Stimulated activated CD4-positive, alpha-beta T cell treated with anti-CD3 and anti-CD28 coated beads, Interleukin-12 subunit alpha, Interleukin-12 subunit beta, amount 100 ng/mL, for 4 hours (primary cell): Measurements from ENCODE around the gene SLC16A1.
A peak's percentile ranks its signal among the peaks of the same experiment; 100 is the strongest.
"Not testable (repeated sequence)": the region's sequence is repeated elsewhere in the genome, so short reads cannot be mapped to it uniquely, and the experiment has no call there.

ENCODE experiments used
- DNase-seq: peaks from one replicate; pipeline ENCODE4 v3.0.0-alpha.2; 2020

SLC16A1 gene

DNA sequence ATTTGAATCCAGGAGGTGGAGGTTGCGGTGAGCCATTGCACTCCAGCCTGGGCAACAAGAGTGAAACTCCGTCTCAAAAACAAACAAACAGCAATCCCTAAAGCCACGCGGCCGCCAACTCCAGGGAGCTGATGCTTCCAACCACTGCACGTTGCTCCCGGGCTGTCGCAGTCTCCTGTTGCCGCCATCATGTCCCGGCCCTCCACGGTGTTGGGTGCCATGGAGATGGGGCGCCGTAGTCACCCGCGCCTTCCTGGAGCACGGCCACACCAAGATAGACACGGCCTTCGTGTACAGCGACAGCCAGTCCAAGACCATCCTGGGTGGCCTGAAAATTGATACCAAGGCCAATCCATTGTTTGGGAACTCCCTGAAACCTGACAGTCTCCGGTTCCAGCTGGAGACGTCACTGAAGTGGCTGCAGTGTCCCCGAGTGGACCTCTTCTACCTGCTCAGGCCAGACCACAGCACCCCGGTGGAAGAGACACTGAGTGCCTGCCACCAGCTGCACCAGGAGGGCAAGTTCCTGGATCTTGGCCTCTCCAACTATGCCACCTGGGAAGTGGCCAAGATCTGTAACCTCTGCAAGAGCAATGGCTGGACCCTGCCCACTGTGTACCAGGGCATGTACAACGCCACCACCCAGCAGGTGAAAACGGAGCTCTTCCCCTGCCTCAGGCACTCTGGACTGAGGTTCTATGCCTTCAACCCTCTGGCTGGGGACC is 32.6 kb downstream of the SLC16A1 start:
- DNase-seq, result no peak

DNA sequence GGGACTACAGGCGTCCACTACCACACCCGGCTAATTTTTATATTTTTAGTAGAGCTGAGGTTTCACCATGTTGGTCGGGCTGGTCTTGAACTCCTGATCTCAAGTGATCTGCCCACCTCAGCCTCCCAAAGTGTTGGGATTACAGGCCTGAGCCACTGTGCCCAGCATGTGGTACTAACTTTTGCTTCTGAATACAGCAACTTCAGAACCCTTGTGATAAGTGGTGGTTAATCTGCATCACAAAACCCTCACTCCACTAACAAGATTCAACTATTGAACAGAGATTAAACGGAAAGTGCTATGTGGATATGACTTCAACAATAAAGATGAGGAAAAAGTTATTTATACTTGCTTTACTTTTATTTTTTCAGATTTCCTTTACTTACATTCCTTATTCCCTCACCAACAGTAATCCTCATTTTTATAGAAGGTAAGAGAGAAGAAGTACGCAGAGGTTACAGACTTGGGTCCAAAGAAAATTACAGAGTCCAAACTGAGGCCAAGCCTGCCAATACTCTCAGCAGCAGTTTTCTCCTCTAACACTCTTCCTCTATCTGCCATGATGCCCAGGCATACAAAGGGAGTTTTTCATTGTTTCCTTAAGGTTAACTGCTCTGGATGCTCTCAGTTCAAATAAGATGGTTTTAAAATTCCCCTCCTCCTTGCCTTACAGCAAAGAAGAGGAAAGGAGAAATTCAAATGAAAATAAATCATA is 44.3 kb downstream of the SLC16A1 start:
- DNase-seq, result no peak

DNA sequence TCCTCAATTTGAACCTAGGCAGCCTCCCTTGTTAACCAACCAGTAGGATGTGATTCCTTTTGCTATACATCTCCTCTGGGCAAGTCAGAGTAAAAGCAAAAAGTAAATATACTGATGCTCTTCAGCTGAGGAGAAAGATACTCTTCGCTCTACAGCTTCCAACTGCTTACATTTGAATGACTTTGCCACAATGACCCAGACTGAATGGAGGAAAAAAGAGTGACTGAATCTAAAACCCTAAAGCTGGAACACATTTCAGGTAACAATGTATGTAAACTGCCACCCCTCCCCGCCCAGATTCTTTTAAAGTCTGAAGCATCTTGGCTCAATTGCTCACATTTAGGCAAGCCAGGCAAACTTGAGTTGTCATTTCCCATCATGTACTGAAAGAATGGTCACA is 46.1 kb downstream of the SLC16A1 start:
- no peak for DNase-seq

DNA sequence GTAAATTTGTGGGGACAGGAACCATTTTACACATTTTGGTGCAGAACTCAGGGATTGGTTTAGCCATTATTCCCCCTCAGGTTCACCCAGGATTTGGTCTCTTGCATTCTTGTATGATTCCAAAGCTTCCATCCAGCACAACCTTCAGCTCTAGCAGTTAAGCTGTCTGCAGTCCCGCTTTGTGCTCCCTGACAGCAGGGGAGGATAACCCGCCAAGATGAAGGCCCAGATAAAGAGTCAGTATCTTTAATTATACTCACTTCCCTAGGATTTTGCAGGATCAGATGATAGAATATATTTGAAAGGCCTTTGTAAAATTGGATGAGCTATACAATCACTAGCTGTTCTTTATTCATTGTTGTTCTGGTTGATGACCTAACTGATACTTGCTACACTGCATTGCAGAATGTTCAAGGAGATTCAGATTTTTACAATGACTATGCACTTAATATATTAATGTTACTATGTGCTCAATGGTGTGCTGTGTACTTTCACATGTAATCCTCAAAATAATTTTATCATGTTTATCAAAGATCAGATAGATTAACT is 49.8 kb downstream of the SLC16A1 start:
- no peak for DNase-seq

DNA sequence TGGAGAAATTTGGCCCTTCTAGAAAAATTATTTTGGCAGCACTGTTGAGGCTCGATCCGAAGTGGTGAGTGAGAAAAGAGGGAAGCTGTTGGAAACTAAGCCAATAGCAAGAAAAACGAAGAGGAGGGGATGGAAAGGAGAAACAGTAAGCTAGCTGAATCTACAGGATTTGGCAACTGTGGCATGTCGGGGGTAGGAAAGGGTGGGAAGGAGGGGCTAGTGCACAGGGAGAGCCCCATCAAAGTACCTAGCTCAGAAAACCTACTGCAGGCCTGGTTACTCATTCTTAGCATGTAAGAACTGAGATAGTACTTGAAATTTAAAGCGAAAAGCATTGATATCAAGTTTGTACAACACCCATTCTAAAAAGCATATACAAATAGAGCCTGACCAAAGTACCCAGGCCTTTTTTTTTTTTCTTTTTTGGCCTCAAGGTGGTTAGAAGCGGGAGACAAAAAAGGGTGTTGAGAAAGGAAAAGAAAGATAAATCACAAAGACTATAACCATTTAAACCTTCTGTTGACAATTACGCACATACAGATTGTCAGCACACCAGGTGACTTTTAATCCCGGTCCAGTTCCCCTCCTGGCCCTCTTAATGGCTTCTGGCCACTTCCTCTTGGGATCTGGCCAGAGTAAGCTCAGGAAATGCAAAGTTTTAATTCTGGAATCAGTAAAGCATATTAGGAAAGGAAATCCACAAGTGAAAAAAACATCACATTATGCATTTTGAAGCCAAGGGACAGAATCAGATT is 50.4 kb downstream of the SLC16A1 start:
- no peak for DNase-seq

DNA sequence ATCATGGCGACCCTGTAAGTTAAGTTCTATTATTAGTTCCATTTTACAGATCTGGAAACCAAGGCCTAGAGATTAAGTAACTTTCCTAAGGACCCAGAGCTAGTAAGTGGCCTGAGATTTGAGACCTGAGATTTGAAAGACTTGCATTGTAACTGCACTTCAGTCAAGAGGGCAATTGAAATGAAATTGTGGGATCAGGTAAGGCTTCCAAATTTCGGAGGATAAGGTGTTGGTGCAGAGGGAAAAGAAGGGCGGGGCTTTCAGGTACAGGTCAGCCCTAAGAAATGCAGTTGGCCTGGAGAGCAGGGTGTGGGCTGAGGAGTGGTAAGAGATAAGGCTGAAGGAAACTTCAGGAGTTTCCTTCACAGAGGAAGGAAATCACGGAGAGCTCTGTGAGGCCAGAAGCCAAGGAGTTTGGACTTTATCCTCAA is 51.1 kb downstream of the SLC16A1 start:
- no peak for DNase-seq

DNA sequence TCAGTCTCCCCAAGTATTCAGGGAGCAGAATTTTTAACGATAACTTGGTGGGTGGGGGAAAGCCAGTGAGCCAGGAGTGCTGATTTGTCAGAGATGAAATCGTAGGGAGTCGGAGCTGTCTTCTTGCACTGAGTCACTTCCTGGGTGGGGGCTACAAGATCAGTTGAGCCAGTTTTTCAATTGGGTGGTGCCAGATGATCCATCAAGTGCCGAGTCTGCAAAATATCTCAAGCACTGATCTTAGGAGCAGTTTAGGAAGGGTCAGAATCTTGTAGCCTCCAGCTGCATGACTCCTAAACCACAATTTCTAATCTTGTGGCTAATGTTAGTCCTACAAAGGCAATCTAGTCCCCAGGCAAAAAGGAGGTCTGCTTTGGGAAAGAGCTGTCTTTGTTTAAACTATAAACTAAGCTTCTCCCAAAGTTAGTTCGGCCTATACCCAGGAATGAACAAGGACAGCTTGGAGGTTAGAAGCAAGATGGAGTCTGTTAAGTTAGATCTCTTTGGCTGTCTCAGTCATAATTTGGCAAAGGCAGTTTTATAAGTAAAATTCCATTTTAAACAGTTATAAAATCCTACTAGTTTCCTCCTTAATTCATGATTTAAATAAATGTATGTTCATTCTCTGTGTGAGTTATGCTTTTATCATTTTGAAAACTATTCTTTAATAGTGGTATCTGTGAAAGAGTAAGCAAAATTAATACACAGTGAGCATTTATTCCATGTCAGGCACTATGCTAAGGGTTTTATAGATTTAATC is 51.7 kb downstream of the SLC16A1 start:
- peak; percentile 37 for DNase-seq

DNA sequence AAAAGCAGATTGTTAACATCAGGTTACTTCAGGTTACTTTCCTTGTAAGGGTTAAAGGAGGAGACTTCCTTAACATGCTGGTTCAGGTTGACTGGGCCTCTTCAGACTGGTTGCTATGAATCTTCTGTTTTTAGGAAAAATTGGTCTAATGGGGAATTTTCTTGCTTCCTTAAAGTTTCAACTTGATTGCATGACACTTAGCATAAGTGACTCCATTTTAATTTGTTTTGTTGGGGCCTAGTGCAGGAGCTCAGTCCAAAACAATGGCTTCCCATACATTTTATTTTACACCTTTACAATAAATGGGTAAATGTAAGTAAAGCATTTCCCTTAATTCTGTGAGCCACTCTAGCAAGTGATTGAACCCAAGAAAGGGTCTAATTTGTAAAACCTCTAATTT is 53.8 kb downstream of the SLC16A1 start:
- DNase-seq, result no peak

DNA sequence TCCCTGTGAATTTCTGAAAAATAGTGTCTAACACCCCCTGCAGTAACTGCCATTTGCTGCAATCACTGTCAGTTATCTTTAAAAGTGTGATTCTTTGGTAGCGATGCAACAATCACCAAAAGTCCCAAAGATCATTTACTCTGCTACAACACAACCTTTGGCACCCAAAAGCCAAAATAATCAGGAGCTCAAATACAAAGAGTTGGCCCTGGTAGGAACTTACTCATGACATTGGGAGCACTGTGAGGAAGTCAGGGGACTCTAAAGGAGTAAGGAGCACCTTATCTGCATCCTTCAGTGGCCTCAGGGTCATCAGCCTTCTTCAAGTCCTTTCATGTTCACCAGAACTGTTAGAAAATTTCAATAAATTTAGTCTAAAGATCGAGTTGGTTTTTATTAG is 54.6 kb downstream of the SLC16A1 start:
- no peak for DNase-seq

DNA sequence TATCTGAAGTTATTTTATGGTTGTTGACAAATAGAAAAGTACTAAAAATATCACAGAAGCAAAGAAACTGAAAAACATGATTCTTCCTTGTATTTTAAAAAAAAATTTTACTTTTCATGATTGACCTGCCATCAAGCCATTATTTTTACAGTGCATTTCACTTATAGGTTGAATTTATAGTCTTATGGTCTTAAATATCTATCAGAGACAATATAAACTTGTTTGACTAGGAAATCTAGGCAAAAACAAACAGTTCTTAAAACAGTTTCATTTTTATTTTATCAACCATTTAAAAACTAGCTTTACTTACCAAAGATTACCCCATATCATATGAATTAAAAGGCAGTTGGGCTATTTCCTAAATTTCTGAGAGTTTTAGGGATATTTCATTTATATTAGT is 59.2 kb downstream of the SLC16A1 start:
- no peak for DNase-seq

DNA sequence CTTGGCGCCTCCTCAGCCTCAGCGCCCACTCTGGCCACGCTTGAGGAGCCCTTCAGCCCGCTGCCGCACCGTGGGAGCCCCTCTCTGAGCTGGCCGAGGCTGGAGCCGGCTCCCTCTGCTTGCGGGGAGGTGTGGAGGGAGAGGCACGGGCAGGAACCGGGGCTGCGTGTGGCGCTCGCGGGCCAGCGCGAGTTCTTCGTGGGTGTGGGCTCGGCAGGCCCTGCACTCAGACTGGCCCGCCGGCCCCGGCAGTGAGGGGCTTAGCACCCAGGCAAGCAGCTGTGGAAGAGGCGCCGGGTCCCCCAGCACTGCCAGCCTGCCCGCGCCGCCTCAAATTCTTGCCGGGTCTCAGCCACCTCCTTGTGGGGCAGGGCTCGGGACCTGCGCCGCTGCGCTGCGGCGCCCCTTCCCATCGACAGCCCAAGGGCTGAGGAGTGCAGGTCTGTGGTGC is 61.4 kb downstream of the SLC16A1 start:
- DNase-seq, result no peak

DNA sequence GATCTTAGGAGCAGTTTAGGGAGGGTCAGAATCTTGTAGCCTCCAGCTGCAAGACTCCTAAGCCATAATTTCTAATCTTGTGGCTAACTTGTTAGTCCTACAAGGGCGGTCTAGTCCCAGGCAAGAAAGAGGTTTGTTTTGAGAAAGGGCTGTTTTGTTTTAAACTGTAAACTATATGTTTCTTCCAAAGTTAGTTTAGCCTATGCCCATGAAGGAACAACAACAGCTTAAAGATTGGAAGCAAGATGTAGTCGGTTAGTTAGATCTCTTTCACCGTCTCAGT is 62.0 kb downstream of the SLC16A1 start:
- DNase-seq, result no peak

DNA sequence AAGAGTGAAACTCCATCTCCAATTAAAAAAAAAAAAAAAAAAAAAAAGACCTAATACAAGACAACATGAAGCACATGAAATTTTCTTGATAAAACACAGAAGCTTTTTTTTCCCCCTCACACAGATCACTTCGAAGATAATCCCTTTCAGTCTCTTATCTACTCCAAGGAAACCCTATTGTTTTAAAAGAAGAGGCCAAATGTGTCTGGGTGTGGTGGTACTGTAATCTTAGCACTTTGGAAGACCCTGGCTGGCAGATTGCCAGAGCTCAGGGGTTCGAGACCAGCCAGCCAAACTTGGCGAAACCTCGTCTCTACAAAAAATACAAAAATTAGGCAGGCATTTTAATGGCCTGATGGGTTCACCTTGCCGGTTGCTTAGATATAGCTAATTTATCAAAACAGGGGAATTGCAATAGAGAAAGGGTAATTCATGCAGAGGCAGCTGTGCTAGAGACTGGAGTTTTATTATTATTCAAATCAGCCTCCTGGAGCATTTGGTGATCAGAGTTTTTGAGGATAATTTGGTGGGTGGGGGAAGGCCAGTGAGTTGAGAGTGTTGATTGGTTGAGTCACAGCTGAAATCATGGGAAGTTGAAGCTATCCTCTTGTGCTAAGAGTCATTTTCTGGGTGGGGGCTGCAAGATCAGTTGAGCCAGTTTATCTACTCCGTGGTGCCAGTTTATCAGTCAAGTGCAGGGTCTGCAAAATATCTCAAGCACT is 62.5 kb downstream of the SLC16A1 start:
- no peak for DNase-seq

DNA sequence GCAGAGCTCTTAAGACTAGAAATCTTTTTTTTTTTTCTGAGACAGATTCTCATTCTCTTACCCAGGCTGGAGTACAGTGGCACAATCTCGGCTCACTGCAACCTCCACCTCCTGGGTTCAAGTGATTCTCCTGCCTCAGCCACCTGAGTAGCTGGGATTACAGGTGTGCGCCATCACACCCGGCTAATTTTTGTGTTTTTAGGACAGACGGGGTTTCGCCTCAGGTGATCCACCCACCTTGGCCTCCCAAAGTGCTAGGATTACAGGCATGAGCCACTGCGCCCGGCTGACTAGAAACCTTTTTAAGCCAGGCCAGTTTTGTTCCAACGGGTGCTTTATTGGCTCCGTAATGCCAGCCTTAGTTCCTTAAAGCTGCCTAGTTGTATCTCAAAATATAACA is 66.1 kb downstream of the SLC16A1 start:
- not testable (repeated sequence) for DNase-seq

DNA sequence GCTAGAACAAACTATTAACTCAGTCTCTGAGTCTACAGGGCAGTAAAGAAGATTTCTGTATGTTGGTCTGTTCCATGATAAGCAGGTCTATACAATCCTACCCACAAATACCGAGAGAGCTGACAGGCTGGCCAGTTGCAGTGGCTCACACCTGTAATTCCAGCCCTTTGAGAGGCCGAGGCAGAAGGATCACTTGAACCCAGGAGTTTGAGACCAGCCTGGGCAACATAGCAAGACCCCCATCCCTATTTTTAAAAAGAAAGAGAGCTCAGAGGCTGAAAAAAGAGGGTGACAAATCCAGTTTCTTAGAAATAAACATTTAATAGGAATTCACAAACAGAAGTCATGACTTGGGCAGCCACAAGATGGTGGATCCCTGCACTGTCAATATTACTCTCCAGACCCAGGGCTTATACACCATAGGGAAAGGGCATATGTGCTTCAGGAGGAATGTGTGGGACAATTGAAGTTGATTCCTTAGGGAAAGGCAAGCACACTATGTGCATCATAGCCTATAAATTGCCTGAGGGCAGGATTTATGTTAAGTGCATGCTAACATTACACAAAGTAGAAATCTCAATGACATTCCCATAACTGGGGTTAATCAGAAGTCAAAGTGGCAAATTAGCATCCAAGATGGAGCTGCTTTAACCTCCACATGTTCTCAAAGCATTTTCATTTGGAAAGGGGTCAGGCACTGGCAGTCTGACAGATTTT is 66.8 kb downstream of the SLC16A1 start:
- no peak for DNase-seq

DNA sequence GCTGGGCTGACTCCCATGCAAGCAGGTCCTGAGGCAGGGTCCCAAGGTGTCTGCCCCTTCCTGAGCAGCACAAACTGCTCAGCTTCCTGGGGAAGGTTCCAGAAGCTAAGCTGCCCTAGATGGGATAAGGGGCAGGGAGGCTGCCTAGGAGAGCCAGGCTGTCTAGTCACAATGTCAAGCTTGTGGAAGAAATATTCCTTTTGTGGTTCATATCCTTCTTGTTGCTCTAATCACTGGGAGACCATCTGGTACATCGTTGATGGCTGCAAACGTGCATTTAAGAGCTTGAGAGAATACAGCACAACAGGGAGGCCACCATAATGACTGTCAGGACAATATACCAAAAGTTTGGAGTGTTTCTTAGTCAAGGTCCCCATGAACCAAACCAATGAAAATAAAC is 67.4 kb downstream of the SLC16A1 start:
- DNase-seq, result no peak

DNA sequence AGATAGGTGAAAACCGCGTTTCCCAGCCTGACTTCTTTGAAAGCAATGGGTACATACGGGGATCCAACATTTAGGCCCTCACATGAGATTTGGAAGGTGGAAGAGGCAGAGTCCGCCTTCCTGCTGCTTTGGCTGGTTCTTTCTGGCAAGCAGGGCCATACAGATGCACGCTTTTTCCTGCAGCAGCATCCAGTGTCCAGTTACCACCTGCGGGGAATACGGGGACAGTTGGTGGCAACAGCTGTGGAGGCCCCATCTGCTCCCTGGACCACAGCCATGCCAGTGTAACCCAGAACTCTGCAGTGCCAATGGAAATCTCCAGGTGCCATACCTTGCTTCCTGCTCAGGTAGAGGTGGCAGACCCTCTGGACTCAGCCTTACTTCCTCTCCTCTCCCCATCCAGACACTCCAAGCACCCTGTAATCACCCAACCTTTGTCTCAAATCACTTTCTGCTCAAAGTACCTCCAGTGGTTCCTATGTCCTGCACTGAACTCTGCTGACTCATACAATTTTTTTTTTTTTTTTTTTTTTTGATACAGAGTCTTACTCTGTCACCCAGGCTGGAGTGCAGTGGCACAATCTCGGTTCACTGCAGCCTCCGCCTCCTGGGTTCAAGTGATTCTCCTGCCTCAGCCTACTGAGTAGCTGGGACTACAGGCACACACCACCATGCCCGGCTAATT is 68.3 kb downstream of the SLC16A1 start:
- no peak for DNase-seq

DNA sequence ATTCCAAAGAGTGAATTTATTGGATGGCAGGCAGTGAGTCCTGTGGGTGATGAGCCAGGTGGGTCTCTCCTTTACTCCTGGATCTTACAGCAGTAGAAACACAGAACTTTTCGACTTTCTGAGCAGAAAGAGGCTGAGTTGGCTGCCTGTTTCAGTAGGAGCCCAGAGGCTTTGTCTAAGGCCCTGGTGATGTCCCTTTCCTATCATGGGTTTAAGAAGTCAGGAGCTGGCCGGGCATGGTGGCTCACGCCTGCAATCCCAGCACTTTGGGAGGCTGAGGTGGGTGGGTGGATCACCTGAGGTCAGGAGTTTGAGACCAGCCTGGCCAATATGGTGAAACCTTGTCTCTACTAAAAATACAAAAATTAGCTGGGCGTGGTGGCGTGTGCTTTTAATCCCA is 71.0 kb downstream of the SLC16A1 start:
- DNase-seq, result not testable (repeated sequence)

DNA sequence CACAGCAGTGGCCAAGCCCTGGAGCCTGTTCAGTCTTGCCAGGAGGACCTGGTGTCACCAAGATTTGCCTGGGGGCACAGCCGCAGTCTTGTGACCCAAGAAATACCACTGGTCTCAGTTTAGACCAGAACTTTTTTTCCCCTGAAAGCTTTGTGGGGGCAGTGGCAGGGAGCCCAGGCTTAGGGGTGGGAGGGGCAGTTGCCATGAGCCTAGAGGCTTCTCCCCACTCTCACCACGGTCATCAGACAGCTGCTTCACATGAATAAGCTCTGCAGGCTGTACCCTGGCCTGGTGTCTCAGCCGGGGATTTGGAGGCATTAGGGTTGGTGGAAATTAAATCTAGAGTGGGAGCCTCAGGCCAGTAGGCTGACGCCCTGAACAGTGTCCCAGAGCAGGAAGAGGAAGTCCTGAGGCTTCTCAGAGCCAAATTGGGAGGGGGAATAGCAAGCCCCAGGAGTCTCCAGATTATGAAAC is 73.7 kb downstream of the SLC16A1 start:
- DNase-seq, result no peak

DNA sequence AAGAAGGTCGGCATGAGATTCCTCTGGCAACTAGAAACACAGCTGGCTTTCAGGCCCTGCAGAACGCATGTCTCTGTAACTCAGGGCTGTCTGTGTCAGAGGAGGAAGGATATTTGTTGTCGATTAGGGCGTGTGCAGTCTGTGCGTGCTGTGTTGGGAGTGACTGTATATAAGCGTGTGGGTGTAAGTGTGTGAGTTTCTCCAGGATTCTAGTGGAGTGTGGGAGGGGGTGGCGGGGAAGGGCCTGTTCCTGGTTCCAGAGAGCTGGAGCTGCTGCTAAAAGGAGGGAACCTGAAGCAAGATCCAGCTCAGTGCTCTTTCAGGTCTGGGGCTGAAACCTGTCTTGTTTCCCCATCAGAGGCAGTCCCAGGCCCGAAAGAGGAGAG is 74.3 kb downstream of the SLC16A1 start:
- DNase-seq, result no peak

DNA sequence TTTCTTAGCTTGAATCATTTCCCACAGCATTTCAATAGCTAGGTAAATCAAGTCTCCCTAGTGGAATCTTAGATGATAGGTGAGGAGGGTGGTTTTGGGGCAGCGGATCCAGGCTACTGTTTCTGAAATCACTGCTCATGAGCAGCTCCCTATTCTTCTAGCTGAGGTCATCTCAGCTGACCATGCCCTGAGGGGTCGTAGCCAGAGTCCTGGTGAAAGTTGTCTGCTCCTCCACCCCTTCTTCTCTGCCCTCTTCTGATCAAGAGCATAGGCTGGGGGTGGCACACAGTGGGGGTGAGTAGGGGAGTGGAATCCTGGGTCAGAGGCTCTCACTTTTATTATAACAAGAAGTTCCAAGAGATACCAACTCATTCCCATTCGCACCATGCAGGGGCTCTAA is 76.2 kb downstream of the SLC16A1 start:
- no peak for DNase-seq
